OCI-LY1 (cell line): ENCODE data around the gene OPHN1.

Experiments used
- H2AFZ ChIP-seq: fragments of 200-600 bp; sonication (generic), shearing (Covaris generic); 2 replicates; pipeline ENCODE4 v1.6.0; 2014; ENCODE audit warnings: antibody characterized with exemption, mild to moderate bottlenecking, low read length
- H3F3A ChIP-seq: fragments of 200-600 bp; sonication (generic), shearing (Covaris generic); 2 replicates; pipeline ENCODE4 v1.6.0; 2014; ENCODE audit warnings: mild to moderate bottlenecking, antibody characterized with exemption, low read length, moderate library complexity; ENCODE audit not compliant: insufficient read depth
- H3K27ac ChIP-seq: fragments of 200-600 bp; sonication (generic); 2 replicates; pipeline ENCODE4 v1.5.1; 2014; ENCODE audit warnings: low read length, mixed run types, mild to moderate bottlenecking, low read depth; ENCODE audit not compliant: poor library complexity, severe bottlenecking
- H3K27me3 ChIP-seq: fragments of 200-600 bp; sonication (generic); 2 replicates; pipeline ENCODE4 v1.6.0; 2014; ENCODE audit warnings: antibody characterized with exemption, mild to moderate bottlenecking, low read length, moderate library complexity; ENCODE audit not compliant: insufficient read depth
- H3K36me3 ChIP-seq: fragments of 200-600 bp; sonication (generic); 2 replicates; pipeline ENCODE4 v1.6.1; 2014; ENCODE audit warnings: mild to moderate bottlenecking, antibody characterized with exemption, low read length, moderate library complexity, mixed read lengths; ENCODE audit not compliant: insufficient read depth
- H3K4me1 ChIP-seq: fragments of 200-600 bp; sonication (generic); 2 replicates; pipeline ENCODE4 v1.5.1; 2014; ENCODE audit warnings: mild to moderate bottlenecking, low read length, moderate library complexity; ENCODE audit not compliant: insufficient read depth, severe bottlenecking
- H3K4me2 ChIP-seq: fragments of 200-600 bp; sonication (generic), shearing (Covaris generic); 2 replicates; pipeline ENCODE4 v1.6.1; 2014; ENCODE audit warnings: low read length
- H3K4me3 ChIP-seq: fragments of 200-600 bp; sonication (generic); 2 replicates; pipeline ENCODE4 v1.5.1; 2014; ENCODE audit warnings: low read length, low read depth, mild to moderate bottlenecking, mixed read lengths; ENCODE audit not compliant: poor library complexity, severe bottlenecking
- H3K79me2 ChIP-seq: fragments of 200-600 bp; shearing (Covaris generic); 2 replicates; pipeline ENCODE4 v1.6.1; 2016; ENCODE audit warnings: mixed run types, low read length, mixed read lengths; ENCODE audit not compliant: insufficient read depth
- H3K9ac ChIP-seq: fragments of 200-600 bp; sonication (generic), shearing (Covaris generic); 2 replicates; pipeline ENCODE4 v1.6.1; 2014; ENCODE audit warnings: mild to moderate bottlenecking, low read length, mixed read lengths
- H3K9me2 ChIP-seq: fragments of 200-600 bp; sonication (generic), shearing (Covaris generic); 2 replicates; pipeline ENCODE4 v1.6.1; 2014; ENCODE audit warnings: low read depth, mild to moderate bottlenecking, low read length, mixed read lengths
- H3K9me3 ChIP-seq: fragments of 200-600 bp; shearing (Covaris generic); 2 replicates; pipeline ENCODE4 v1.6.1; 2014; ENCODE audit warnings: low read length, mixed read lengths
- H4K20me1 ChIP-seq: fragments of 200-600 bp; sonication (generic), shearing (Covaris generic); 2 replicates; pipeline ENCODE4 v1.6.0; 2016; ENCODE audit warnings: mild to moderate bottlenecking, low read length; ENCODE audit not compliant: insufficient read depth
- EZH2 ChIP-seq: fragments of 200-600 bp; sonication (generic), shearing (Covaris generic); IDR thresholded peaks from 2 replicates; pipeline ENCODE4 v1.8.0; 2017; ENCODE audit warnings: borderline replicate concordance, mixed run types, mild to moderate bottlenecking, antibody characterized with exemption, low read length, moderate library complexity, mixed read lengths
- TF ChIP-seq, protein P1 (sequence below): fragments of 200-600 bp; sonication (generic), shearing (Covaris generic); IDR thresholded peaks from 2 replicates; pipeline ENCODE4 v1.5.1; 2017; ENCODE audit warnings: mild to moderate bottlenecking, antibody characterized with exemption, low read length, moderate library complexity, mixed read lengths

Gene OPHN1

DNA sequence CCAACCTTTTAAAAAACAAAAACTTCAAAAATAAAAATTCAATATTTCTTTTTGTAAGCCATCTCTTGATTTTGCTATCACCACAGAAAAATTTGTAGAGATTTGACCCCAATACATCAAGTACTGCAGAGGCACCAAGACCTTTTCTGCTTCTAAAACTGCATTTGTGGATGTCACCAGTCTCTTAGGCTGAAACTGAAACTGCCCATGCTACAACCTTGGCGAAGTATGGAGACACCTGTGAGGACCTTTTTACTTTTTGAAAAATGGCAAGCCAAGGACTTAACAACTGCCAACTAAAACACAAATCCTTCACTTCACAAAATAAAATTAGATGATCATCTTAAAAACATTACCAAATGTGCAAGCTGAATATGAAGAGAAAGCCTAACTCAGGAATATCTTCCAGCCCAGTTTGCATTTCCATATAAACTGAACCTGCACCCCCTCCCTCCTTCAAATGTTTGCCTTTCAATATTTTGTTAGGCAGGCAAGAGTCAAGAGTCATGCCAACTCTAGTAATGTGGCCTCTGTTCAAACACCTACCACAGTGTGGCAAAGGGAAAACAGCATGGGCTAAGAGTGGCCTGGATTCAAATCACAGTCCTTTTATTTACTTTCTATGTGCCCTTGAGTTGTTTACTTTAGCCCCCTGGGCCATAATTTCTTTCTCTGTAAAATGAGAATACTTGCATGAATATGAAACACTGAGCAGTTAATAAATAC lies 389.4 kb downstream of the OPHN1 start:
- H3K4me2 ChIP-seq: no peak overlapping the region
- H3F3A ChIP-seq: no peaks in the 10 kb centered on the region
- H2AFZ ChIP-seq: no peak overlapping the region
- H3K9me2 ChIP-seq: no peaks in the 10 kb centered on the region
- H3K27ac ChIP-seq: no peak overlapping the region
- H3K79me2 ChIP-seq: no peaks in the 10 kb centered on the region
- H3K27me3 ChIP-seq: no peaks in the 10 kb centered on the region
- H3K4me3 ChIP-seq: no peak overlapping the region
- no peak for TF ChIP-seq EZH2
- TF ChIP-seq, protein P1, sequence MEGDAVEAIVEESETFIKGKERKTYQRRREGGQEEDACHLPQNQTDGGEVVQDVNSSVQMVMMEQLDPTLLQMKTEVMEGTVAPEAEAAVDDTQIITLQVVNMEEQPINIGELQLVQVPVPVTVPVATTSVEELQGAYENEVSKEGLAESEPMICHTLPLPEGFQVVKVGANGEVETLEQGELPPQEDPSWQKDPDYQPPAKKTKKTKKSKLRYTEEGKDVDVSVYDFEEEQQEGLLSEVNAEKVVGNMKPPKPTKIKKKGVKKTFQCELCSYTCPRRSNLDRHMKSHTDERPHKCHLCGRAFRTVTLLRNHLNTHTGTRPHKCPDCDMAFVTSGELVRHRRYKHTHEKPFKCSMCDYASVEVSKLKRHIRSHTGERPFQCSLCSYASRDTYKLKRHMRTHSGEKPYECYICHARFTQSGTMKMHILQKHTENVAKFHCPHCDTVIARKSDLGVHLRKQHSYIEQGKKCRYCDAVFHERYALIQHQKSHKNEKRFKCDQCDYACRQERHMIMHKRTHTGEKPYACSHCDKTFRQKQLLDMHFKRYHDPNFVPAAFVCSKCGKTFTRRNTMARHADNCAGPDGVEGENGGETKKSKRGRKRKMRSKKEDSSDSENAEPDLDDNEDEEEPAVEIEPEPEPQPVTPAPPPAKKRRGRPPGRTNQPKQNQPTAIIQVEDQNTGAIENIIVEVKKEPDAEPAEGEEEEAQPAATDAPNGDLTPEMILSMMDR: no peak
- H3K36me3 ChIP-seq: no peaks in the 10 kb centered on the region
- no peak overlapping the region for H3K9ac ChIP-seq
- no peaks in the 10 kb centered on the region for H3K9me3 ChIP-seq
- no peaks in the 10 kb centered on the region for H3K4me1 ChIP-seq
- no peaks in the 10 kb centered on the region for H4K20me1 ChIP-seq

DNA sequence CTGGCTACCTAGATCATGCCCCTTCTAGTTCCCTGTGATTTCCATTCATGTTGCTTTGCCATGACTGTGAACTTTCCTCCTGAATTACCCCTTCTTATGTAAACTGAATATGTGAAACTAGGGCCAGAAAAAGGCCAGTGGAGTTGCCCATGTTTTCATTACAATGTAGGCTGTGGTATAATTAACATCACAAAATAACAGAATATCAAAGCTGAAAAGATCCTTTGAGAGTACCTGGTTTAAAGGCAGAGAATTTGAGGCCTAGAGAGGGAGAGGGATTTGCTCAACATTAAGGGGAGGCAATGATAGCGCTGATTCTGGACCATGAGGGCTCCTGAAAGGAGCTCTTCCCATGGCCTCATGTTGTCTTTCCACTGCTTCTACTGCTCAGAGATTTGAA lies 392.2 kb downstream of the OPHN1 start:
- Histone ChIP-seq H3K4me3 (no peak overlapping the region), H3K9ac (no peak overlapping the region), H3F3A (no peaks in the 10 kb centered on the region), H3K79me2 (no peaks in the 10 kb centered on the region), H3K36me3 (no peaks in the 10 kb centered on the region), H3K9me3 (no peaks in the 10 kb centered on the region), H3K9me2 (no peaks in the 10 kb centered on the region), H3K27ac (no peak overlapping the region), H3K4me1 (no peaks in the 10 kb centered on the region), H3K27me3 (no peaks in the 10 kb centered on the region), H4K20me1 (no peaks in the 10 kb centered on the region), H3K4me2 (no peak overlapping the region), H2AFZ (no peak overlapping the region)
- no peak for TF ChIP-seq EZH2
- TF ChIP-seq, protein P1: no peak

DNA sequence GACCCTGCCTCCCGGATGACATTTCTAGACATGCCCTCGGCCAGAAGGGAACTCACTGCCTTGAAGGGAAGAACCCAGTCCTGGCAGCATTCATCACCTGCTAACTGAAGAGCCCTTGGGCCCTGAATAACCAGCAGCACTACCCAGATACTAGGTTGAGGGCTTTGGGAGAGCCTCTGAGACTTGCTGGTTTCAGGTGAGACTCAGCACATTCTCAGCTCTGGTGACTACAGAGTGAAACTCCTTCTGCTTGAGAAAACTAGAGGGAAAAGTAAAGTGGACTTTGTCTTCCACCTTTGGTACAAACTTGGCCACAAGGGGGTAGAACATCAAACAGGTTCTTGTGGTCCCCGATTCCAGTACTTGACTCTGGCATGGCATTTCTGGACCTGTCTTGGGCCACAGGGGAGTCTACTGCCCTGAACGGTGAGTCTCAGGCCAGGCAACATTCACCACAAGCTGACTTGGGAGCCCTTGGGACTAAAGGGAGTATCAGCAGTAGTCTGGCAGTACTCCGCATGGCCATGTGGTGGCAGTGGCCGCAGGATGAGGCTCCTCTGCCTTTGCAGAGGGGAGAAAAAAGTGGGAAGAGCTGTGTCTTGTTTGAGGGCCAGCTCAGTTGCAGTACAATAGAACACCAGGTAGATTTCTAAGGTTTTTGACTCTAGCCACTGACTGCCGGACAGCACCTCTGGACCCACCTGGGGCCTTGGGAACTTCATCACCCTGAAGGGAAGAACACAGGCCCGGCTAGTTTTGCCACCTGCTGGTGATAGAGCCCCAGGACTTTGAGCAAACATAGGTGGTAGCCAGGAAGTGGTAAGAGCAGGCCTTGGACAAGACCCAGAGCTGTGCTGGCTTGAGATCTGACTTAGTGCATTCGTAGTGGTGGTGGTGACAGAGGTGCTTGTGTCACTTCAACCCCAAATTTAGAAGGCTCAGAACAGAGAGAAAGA lies 414.8 kb downstream of the OPHN1 start:
- Histone ChIP-seq H3K9ac (no peak overlapping the region), H3K36me3 (no peaks in the 10 kb centered on the region), H4K20me1 (no peaks in the 10 kb centered on the region), H3F3A (no peaks in the 10 kb centered on the region), H3K79me2 (no peaks in the 10 kb centered on the region), H3K9me3 (no peaks in the 10 kb centered on the region), H2AFZ (no peak overlapping the region), H3K27me3 (no peaks in the 10 kb centered on the region), H3K9me2 (no peaks in the 10 kb centered on the region), H3K4me2 (no peak overlapping the region), H3K27ac (no peak overlapping the region), H3K4me1 (no peaks in the 10 kb centered on the region), H3K4me3 (no peak overlapping the region)
- TF ChIP-seq EZH2: no peak
- TF ChIP-seq, protein P1: peak; percentile 64
